Right lobe of liver (tissue), 4 donors: Measurements from ENCODE around the gene GABRA4.

Experiments used
- CTCF ChIP-seq, 4 donors: fragments of 200-600 bp in 3 of 4; fragments of 450-650 bp in 1 of 4; IDR thresholded peaks; one replicate each; pipeline versions ENCODE4 v1.5.1 to v1.8.0; 2016 to 2022; ENCODE audit warnings: antibody characterized with exemption in 4 of 4, mild to moderate bottlenecking in 2 of 4
- POLR2A ChIP-seq: fragments of 450-650 bp; IDR thresholded peaks from one replicate; pipeline ENCODE4 v1.6.1; 2017; ENCODE audit warnings: antibody characterized with exemption, mild to moderate bottlenecking
- donor health status: DM: no; HTN: no; CAD: no.
- donor health status: DM: no; HTN: no; CAD: no.
- donor health status: DM: no; HTN: yes; CAD: no.

- peak in 2 of 4 donors; percentile 15 to 18 for TF ChIP-seq CTCF (IDR thresholded peaks at IDR 0.05)
- no peak for TF ChIP-seq POLR2A
These were observed 55.9 kb downstream of the GABRA4 start for GRCh38 chr4:46937493-46937892.
